ENCODE data around the gene L3MBTL4. TPM values are rescaled to one million over a fixed set of nuclear protein-coding genes. Genes with fewer than 3 reads are reported as not detected.

Gene L3MBTL4
- total and polyA plus RNA-seq, 9 of the 15 experiments (the other 6 are each of a cell fraction or from before 2014, with no cell fraction given), result not detected

- TF ChIP-seq SMARCC2 (IDR thresholded peaks at IDR 0.05; ENCODE audit: low read depth) (no peak), CCNT2 (IDR thresholded peaks at IDR 0.05; ENCODE audit: borderline replicate concordance, extremely low read depth, insufficient read length, low read depth, low read length) (no peak)
Observed at GRCh38 chr18:6106091-6106685, 308.5 kb downstream of the L3MBTL4 start (continued).

DNA sequence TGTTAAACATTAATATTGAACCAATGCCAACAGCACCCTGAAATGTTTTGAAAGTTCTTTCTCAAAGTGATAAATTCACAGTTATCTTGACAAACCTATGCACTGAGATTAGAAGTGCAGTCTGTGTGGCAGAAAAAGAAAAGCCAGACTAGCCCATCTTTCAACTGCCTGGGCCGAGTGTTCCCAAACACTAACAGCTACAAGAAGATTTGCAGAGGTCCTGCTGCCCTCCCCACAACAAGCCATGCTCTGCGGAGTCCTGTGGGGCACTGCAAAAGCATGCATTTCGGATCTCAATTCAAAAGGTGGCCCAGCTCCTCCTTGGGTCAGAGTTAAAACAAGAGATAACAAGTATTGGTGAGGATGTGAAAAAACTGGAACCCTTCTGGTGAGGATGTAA, 311.0 kb downstream of the L3MBTL4 start:
- H3K4me2 ChIP-seq (ENCODE audit: insufficient read depth, low read length), result no peak overlapping the region
- H3K9ac ChIP-seq (ENCODE audit: insufficient read depth in 1 of 2, low read depth in 2 of 2, low read length in 2 of 2), result no peak overlapping the region
- no peaks in the 10 kb centered on the region; the same call in 1 of the 2 replicates for H3K9me3 ChIP-seq (replicated peaks; ENCODE audit: control insufficient read depth, insufficient read depth, low read depth, low read length)
- no peaks in the 10 kb centered on the region for H3K9me1 ChIP-seq (ENCODE audit: control insufficient read depth, insufficient read depth, low read length)
- CTCF ChIA-PET (ENCODE audit: low intra/inter-chr PET ratio), result no interaction called here
- intact Hi-C loops (cut with micrococcal nuclease), result loop anchor here (10.0 kb wide), 1 partner anchor 59 kb away; no protein-coding TSS in a partner anchor
- no peaks in the 10 kb centered on the region for H4K20me1 ChIP-seq (replicated peaks; ENCODE audit: control insufficient read depth, insufficient read depth, low read length)
- no peak overlapping the region for H3K4me3 ChIP-seq
- no peak overlapping the region for H2AFZ ChIP-seq (ENCODE audit: low read depth, low read length)
- BruUV-seq (replicated peaks), result no TSS peak
- FAIRE-seq (no peak), ATAC-seq (no peak), DNase-seq (ENCODE audit: extremely low read depth in 1 of 4, low spot score in 3 of 4) (no peak)
- H3K79me2 ChIP-seq (ENCODE audit: control insufficient read depth, insufficient read depth, low read length), result no peaks in the 10 kb centered on the region
- in situ Hi-C loops (cut with MboI), result no loop called here
- 0% methylated on average over 3 of the region's 3 CpGs for whole genome bisulfite sequencing (ENCODE audit: insufficient coverage, low coverage, missing lambda C conversion rate)
- H3K4me1 ChIP-seq (replicated peaks in 1 of 2; ENCODE audit: control insufficient read depth in 2 of 2, insufficient read depth in 2 of 2, low read length in 2 of 2), result no peaks in the 10 kb centered on the region
- POLR2A ChIA-PET, result no interaction called here
- H3K27ac ChIP-seq (ENCODE audit: extremely low read depth, low read depth, low read length), result no peak overlapping the region
- no peaks in the 10 kb centered on the region for H3K27me3 ChIP-seq (ENCODE audit: control insufficient read depth in 2 of 2, insufficient read depth in 2 of 2, low read length in 2 of 2)
- TF ChIP-seq ELF2 (CRISPR knock-in tag; IDR thresholded peaks at IDR 0.05), result no peak
- TF ChIP-seq ZNF124 (CRISPR knock-in tag; IDR thresholded peaks at IDR 0.05), result no peak
- no peak for TF ChIP-seq CREBBP (IDR thresholded peaks at IDR 0.05; ENCODE audit: low read depth, low read length)
- H3K36me3 ChIP-seq (ENCODE audit: control insufficient read depth, insufficient read depth, low read length), result no peaks in the 10 kb centered on the region

All from K562 (cell line).